HCT116 (cell line): ENCODE results near the gene INSL3. TPM values are rescaled to one million over a fixed set of nuclear protein-coding genes. Genes with fewer than 3 reads are reported as not detected.

Experiments used
- ATAC-seq: fragments of 200-7000 bp; cut with Tn5 transposase; 2 replicates; pipeline ENCODE4 v1.9.1; 2020; ENCODE audit warnings: mild to moderate bottlenecking, moderate library complexity
- BruUV-seq: library from RNA; stranded (reverse); fragments of 400-500 nt; replicated peaks from 2 replicates; lab custom pipeline; 2021; lab: Mats Ljungman, UMichigan
- CTCF ChIA-PET: fragments of 300-600 bp; sonication (Branson Sonifier 250); formaldehyde crosslinking; loops from one replicate; lab custom pipeline; 2021; ENCODE audit warnings: antibody characterized with exemption; lab: Charles Lee
- POLR2A ChIA-PET: fragments of 300-600, 350-600 bp; sonication (Branson Sonifier 250); formaldehyde crosslinking; loops from one replicate; lab custom pipeline; 2021; ENCODE audit warnings: antibody characterized with exemption; lab: Charles Lee
- RAD21 ChIA-PET, 2 experiments: fragments of 300-600 bp; sonication (Branson Sonifier 250); formaldehyde crosslinking; loops; one replicate each; lab custom pipeline; 2023; ENCODE audit warnings: low total read pairs in 2 of 2; ENCODE audit not compliant: uncharacterized antibody in 2 of 2, unreplicated experiment in 2 of 2, low non-redundant PET in 1 of 2; lab: Charles Lee
- DNase-seq: peaks from one replicate; pipeline ENCODE4 v3.0.0-alpha.2; 2010; ENCODE audit warnings: low read depth, low spot score
- H2AFZ ChIP-seq: fragments of 200-600 bp; shearing (Covaris generic), sonication (generic); 2 replicates; pipeline ENCODE4 v1.6.1; 2017; ENCODE audit warnings: low read depth, mixed run types, mixed read lengths, antibody characterized with exemption, low read length; ENCODE audit not compliant: poor library complexity, severe bottlenecking
- H3K27ac ChIP-seq: 2 replicates; pipeline ENCODE4 v1.5.1; 2012; ENCODE audit warnings: low read depth, low read length
- H3K27me3 ChIP-seq: fragments of 200-600 bp; sonication (generic); 2 replicates; pipeline ENCODE4 v1.6.1; 2016; ENCODE audit warnings: mixed run types, low read length, mixed read lengths; ENCODE audit not compliant: insufficient read depth
- H3K36me3 ChIP-seq, 2 experiments: fragments of 200-500 bp in 1 of 2; fragments of 200-600 bp in 1 of 2; sonication (Bioruptor generic) in 1 of 2; sonication (generic) in 1 of 2; 2 replicates each; pipeline versions ENCODE4 v1.5.1 to v1.6.1; 2014 to 2016; ENCODE audit warnings: low read length in 2 of 2, inconsistent platforms in 1 of 2, mixed read lengths in 1 of 2, mixed run types in 1 of 2; ENCODE audit not compliant: insufficient read depth in 2 of 2, control insufficient read depth in 1 of 2
- H3K4me1 ChIP-seq, 2 experiments: fragments of 200-600 bp in 1 of 2; sonication (generic) in 1 of 2; 2 replicates each; pipeline versions ENCODE4 v1.5.1 to v1.6.1; 2012 to 2017; ENCODE audit warnings: low read length in 2 of 2, inconsistent platforms in 1 of 2, mild to moderate bottlenecking in 1 of 2, mixed read lengths in 1 of 2, mixed run types in 1 of 2, moderate library complexity in 1 of 2; ENCODE audit not compliant: insufficient read depth in 2 of 2, control insufficient read depth in 1 of 2
- H3K4me2 ChIP-seq: fragments of 200-600 bp; sonication (generic); 2 replicates; pipeline ENCODE4 v1.6.1; 2017; ENCODE audit warnings: mixed run types, low read length, mixed read lengths
- H3K4me3 ChIP-seq, 2 experiments: fragments of 200-600 bp in 1 of 2; sonication (generic) in 1 of 2; replicated peaks in 1 of 2; 2 replicates each; pipeline ENCODE4 v1.5.1; 2011 to 2016; ENCODE audit warnings: low read length in 2 of 2, control low read depth in 1 of 2, low read depth in 1 of 2, mild to moderate bottlenecking in 1 of 2, mixed read lengths in 1 of 2, mixed run types in 1 of 2
- H3K79me2 ChIP-seq: fragments of 200-600 bp; sonication (generic); 2 replicates; pipeline ENCODE4 v1.6.1; 2017; ENCODE audit warnings: mild to moderate bottlenecking, mixed run types, low read length, moderate library complexity, mixed read lengths; ENCODE audit not compliant: insufficient read depth
- H3K9ac ChIP-seq: fragments of 200-600 bp; sonication (generic); 2 replicates; pipeline ENCODE4 v1.6.1; 2016; ENCODE audit warnings: low read length, mixed read lengths
- H3K9me2 ChIP-seq: fragments of 200-600 bp; sonication (generic), shearing (Covaris generic); 2 replicates; pipeline ENCODE4 v1.6.1; 2017; ENCODE audit warnings: mixed run types, mild to moderate bottlenecking, moderate library complexity; ENCODE audit not compliant: insufficient read depth
- H3K9me3 ChIP-seq, 2 experiments: fragments of 200-500 bp in 1 of 2; fragments of 200-600 bp in 1 of 2; sonication (Bioruptor generic) in 1 of 2; sonication (generic) in 1 of 2; 2 replicates each; pipeline ENCODE4 v1.6.1; 2014 to 2017; ENCODE audit warnings: low read length in 2 of 2, mixed read lengths in 2 of 2, inconsistent platforms in 1 of 2, low read depth in 1 of 2, mild to moderate bottlenecking in 1 of 2, mixed run types in 1 of 2, moderate library complexity in 1 of 2; ENCODE audit not compliant: control insufficient read depth in 1 of 2, insufficient read depth in 1 of 2
- H4K20me1 ChIP-seq: fragments of 200-600 bp; sonication (generic), shearing (Covaris generic); 2 replicates; pipeline ENCODE4 v1.6.1; 2017; ENCODE audit warnings: mixed run types, mild to moderate bottlenecking, moderate library complexity; ENCODE audit not compliant: insufficient read depth
- CTCF ChIP-seq, 3 experiments: fragments of 200-600 bp in 1 of 3; sonication (generic) in 1 of 3; IDR thresholded peaks in 2 of 3; conservative IDR thresholded peaks in 1 of 3; 2 replicates each; pipeline ENCODE4 v1.5.1; 2012 to 2017; ENCODE audit warnings: low read depth in 2 of 3, low read length in 2 of 3, antibody characterized with exemption in 1 of 3, borderline replicate concordance in 1 of 3, control low read depth in 1 of 3, mild to moderate bottlenecking in 1 of 3, mixed read lengths in 1 of 3, mixed run types in 1 of 3, moderate library complexity in 1 of 3; ENCODE audit not compliant: insufficient read depth in 1 of 3
- EGR1 ChIP-seq: IDR thresholded peaks from 2 replicates; pipeline ENCODE4 v1.6.1; 2012; ENCODE audit warnings: low read depth
- MAX ChIP-seq: IDR thresholded peaks from 2 replicates; pipeline ENCODE4 v1.6.1; 2012
- POLR2A ChIP-seq: IDR thresholded peaks from 2 replicates; pipeline ENCODE4 v1.7.0; 2011; ENCODE audit warnings: borderline replicate concordance; ENCODE audit not compliant: insufficient read depth, insufficient read length; ENCODE audit errors: extremely low read depth
- POLR2AphosphoS5 ChIP-seq: IDR thresholded peaks from 2 replicates; pipeline ENCODE4 v1.6.1; 2011; ENCODE audit warnings: mild to moderate bottlenecking, low read depth, low read length, moderate library complexity
- RAD21 ChIP-seq: IDR thresholded peaks from 2 replicates; pipeline ENCODE4 v1.6.1; 2012; ENCODE audit warnings: low read depth, mild to moderate bottlenecking
- ZFX ChIP-seq: fragments of 450-650 bp; IDR thresholded peaks from 2 replicates; pipeline ENCODE4 v1.6.1; 2017
- ZNF274 ChIP-seq: fragments of 200-500 bp; sonication (Bioruptor generic); IDR thresholded peaks from 2 replicates; pipeline ENCODE4 v1.6.1; 2014; ENCODE audit warnings: mild to moderate bottlenecking, low read depth, low read length, inconsistent platforms
- intact Hi-C: fragments of 100-400 bp; cut with micrococcal nuclease; formaldehyde crosslinking; loops from 2 replicates; pipeline ENCODE4 v1.10.0; 2022
- total RNA-seq: library from RNA; stranded (reverse); gene quantifications from one replicate; pipeline ENCODE4 v1.2.1, GENCODE V29; 2021; ENCODE audit not compliant: unreplicated experiment
- TF ChIP-seq, protein P1 (sequence below): IDR thresholded peaks from 2 replicates; pipeline ENCODE4 v1.6.1; 2012

The INSL3 gene
- total RNA-seq, 1 experiment from 2014 or later, result 0.96 TPM

- ChIA-PET POLR2A (interaction anchor here (1.2 to 3.2 kb wide), 4 partner anchors 12 to 371 kb away, joined by 3 to 18 read pairs (median 6); partner anchors contain the start of genes B3GNT3 and RPL18A), RAD21 (interaction anchor here in 1 of 2 experiments (1.1 kb wide), 1 partner anchor 12 kb away, joined by 4 read pairs; no protein-coding TSS in a partner anchor), CTCF (no interaction called here)
- DNase-seq, result no peak
- TSS peak; percentile 85 for BruUV-seq
- TF ChIP-seq RAD21, result no peak
- TF ChIP-seq ZFX, result peak; percentile 67; the same call in 1 of the 2 replicates
- TF ChIP-seq ZNF274, result no peak
- H3K9me3 ChIP-seq, result no peaks in the 10 kb centered on the region
- peak overlapping the region; percentile 99 for H3K4me2 ChIP-seq
- H3K27ac ChIP-seq, result peak overlapping the region; percentile 93
- no peaks in the 10 kb centered on the region for H4K20me1 ChIP-seq
- H3K79me2 ChIP-seq, result peaks cover 13% of the 10 kb centered on the region
- H3K4me1 ChIP-seq, result peaks cover 9 to 30% of the 10 kb centered on the region in 2 experiments; a peak in 3 of 4 replicates
- H3K27me3 ChIP-seq, result no peaks in the 10 kb centered on the region
- ATAC-seq, result no peak; the same call in 1 of the 2 replicates
- peak overlapping the region; percentile 100 for H3K9ac ChIP-seq
- no peaks in the 10 kb centered on the region for H3K36me3 ChIP-seq
- H2AFZ ChIP-seq, result no peak overlapping the region
- no peaks in the 10 kb centered on the region for H3K9me2 ChIP-seq
- intact Hi-C loops, result loop anchor here (5.0 kb wide), 1 partner anchor 45 kb away; the partner anchor contains the start of gene B3GNT3
- peak overlapping the region; percentile 83 to 93 for H3K4me3 ChIP-seq
These were observed 21.5 kb upstream of the INSL3 start for GRCh38 chr19:17842663-17843291.

- RAD21 ChIA-PET, result interaction anchor here in 1 of 2 experiments (1.1 kb wide), 1 partner anchor 11 kb away, joined by 4 read pairs; no protein-coding TSS in a partner anchor
- no peaks in the 10 kb centered on the region for H4K20me1 ChIP-seq
- ATAC-seq (peak; percentile 89), DNase-seq (peak; percentile 92)
- BruUV-seq, result no TSS peak
- CTCF ChIA-PET, result no interaction called here
- no peaks in the 10 kb centered on the region for H3K9me3 ChIP-seq
- peak overlapping the region; percentile 99 for H3K4me2 ChIP-seq
- H3K9ac ChIP-seq, result peak overlapping the region; percentile 100
- TF ChIP-seq POLR2AphosphoS5 (peak; percentile 90), CTCF (IDR thresholded peaks at IDR 0.05 in 2 of 3, conservative IDR thresholded peaks at IDR 0.05 in 1 of 3; ENCODE audit: borderline replicate concordance in 1 of 3, insufficient read depth in 1 of 3, low read depth in 2 of 3, low read length in 2 of 3) (no peak), POLR2A (peak; percentile 64), ZNF274 (no peak), ZFX (peak; percentile 86; the same call in 1 of the 2 replicates), EGR1 (peak; percentile 69), MAX (peak; percentile 94)
- TF ChIP-seq, protein P1, sequence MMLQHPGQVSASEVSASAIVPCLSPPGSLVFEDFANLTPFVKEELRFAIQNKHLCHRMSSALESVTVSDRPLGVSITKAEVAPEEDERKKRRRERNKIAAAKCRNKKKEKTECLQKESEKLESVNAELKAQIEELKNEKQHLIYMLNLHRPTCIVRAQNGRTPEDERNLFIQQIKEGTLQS, result no peak
- intact Hi-C loops, result loop anchor here (5.0 kb wide), 1 partner anchor 45 kb away; the partner anchor contains the start of gene B3GNT3
- H3K9me2 ChIP-seq, result no peaks in the 10 kb centered on the region
- H3K4me1 ChIP-seq, result peaks cover 9 to 30% of the 10 kb centered on the region in 2 experiments; a peak in 3 of 4 replicates
- H3K36me3 ChIP-seq, result no peaks in the 10 kb centered on the region
- H3K4me3 ChIP-seq, result peak overlapping the region; percentile 83 to 93
- no peaks in the 10 kb centered on the region for H3K27me3 ChIP-seq
- H3K27ac ChIP-seq, result peak overlapping the region; percentile 93
- peaks cover 13% of the 10 kb centered on the region for H3K79me2 ChIP-seq
- POLR2A ChIA-PET, result interaction anchor here (0.6 to 3.2 kb wide), 7 partner anchors 9 to 370 kb away, joined by 3 to 18 read pairs (median 3); partner anchors contain the start of genes B3GNT3 and RPL18A
- peak overlapping the region; percentile 30 for H2AFZ ChIP-seq
These were observed 20.7 kb upstream of the INSL3 start for GRCh38 chr19:17841810-17842662.
